Measurements from ENCODE around the gene KCNK17. TPM values are rescaled to one million over a fixed set of nuclear protein-coding genes. Genes with fewer than 3 reads are reported as not detected.

Gene KCNK17, protein sequence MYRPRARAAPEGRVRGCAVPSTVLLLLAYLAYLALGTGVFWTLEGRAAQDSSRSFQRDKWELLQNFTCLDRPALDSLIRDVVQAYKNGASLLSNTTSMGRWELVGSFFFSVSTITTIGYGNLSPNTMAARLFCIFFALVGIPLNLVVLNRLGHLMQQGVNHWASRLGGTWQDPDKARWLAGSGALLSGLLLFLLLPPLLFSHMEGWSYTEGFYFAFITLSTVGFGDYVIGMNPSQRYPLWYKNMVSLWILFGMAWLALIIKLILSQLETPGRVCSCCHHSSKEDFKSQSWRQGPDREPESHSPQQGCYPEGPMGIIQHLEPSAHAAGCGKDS
- 0.41 TPM for total RNA-seq

DNA sequence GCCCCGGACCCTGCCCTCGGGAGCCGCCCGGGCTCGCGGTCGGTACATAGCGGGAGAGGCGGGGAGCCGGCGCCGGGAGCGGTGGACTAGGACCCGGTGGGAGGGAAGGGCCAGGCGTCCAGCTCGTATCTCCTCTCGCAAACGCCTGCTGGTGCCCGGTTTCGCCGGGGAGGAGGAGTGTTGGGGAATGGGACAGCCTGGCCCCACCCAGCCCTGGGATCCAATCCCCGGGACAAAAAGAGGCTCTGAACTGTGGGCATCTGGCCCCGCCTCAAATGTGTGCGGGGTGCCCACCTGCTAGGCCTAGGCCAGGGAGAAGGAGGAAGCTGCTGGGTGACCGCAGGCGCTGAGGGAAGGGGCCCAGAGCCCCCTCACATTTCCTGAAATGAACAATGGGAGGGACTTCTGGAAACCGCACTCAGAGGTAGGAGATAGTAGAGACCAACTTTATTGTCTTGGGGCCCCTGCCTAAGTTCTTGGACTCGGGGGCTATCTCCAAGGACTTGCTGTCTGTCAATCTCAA lies at the start of gene KCNK17:
Gene KCNK17, minus strand, starts transcription at position 147 of the 523 bp plus-strand sequence. Its CDS starts 99 bp downstream, at position 48.
- no peak for DNase-seq (ENCODE audit: low spot score in 2 of 2)
- FAIRE-seq = no peak

DNA sequence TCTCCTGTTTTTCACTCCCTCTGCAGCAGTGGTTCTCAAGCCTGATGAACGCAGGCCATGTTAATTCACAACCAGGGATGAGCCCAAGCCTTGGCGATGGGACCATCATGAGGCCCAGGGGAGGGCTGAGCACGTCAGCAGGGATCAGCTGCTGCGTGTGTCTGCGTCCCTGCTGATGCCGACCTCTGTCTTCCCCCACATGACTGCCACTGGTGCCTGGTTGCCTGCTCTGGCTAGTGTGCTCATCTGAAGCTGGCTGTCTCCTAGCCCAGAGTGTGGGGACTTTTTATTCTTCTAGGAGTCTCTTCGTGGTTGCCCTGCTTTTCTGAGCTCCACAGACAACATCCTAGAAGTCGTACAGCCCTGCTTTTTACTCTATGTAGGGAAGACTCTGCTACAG lies 49.1 kb upstream of the KCNK17 start:
- DNase-seq (ENCODE audit: low spot score in 2 of 2) = no peak
- FAIRE-seq = no peak

DNA sequence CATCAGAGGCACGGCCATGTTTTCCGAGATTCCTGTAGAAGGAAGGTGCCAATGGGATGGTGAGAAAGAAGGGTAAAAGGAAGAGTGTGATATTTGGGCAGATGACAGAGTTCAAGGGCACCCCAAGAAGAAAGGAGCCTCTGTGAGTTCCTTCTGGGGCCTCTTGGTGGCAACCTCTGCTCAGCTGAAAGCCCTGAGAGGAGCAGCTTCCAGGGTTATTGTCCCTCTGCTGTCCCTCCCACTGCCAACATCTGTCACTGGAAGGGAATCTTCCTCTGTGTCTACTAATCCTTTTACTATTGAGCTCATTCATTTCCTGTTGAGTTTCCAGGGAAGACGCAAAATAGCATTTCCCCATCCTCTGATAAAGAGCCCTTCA lies 48.3 kb upstream of the KCNK17 start:
- peak; percentile 46 to 60 for DNase-seq (ENCODE audit: low spot score in 2 of 2)
- no peak for FAIRE-seq

DNA sequence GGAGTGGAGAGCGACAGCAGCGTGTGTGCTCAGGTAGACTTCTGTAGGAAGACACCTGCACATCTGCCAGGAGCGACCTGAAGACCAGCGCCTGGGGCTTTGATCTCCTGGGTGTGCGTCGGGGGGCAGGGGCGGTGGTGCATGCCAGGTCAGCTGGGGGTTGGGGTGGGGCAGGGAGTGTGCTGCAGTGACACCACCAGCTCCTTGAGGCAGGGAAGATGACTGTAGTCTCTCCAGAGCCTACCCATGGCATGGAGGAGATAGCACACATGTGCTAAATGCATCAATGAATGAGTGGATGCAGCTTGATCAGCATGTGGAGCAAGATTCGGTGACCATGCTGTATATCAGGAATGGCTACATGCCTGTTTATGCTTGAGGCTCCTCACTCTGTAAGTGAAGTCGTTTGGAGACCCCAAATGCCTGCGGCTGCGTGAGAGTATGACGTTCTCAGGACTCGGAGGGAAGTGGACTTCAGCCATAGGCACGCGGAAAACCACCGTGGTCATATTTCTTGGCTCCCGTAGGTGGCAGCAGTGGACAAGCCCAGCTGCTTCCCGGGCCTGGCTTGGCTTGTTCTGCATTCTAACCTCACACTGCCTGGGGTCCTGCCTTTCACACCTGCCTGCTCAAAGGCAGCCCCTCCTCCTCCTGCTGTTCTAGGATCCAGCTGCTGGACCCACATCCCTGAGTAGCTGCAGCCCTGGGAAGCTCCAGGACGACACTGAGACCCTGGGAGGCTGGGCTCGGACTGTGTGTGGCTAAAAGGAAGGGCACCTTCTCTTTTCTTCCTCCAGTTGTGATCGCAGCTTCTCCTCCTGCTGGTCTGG lies 47.7 kb upstream of the KCNK17 start:
- DNase-seq (ENCODE audit: low spot score in 2 of 2) (peak; percentile 58 to 80), FAIRE-seq (no peak)

DNA sequence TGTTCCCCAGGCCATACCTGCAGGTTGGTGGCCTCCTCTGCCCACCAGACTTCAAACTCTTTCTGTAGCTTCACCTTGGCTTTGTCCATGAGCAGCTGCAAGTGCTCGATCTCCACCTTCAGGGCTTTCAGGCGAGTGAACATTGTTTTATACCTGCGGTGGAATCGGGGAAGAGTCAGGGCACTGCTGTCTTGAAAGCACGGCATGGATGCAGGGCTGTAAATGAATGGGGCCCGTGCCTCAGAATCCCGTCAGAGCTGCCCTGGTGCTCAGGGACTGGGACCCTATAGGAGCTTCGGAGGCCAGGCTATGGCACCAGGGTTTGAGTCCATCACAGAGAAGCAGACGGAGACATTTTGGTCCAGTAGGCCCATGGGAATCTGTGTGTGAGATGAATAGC lies 46.2 kb upstream of the KCNK17 start:
- FAIRE-seq (no peak), DNase-seq (ENCODE audit: low spot score in 2 of 2) (no peak)

DNA sequence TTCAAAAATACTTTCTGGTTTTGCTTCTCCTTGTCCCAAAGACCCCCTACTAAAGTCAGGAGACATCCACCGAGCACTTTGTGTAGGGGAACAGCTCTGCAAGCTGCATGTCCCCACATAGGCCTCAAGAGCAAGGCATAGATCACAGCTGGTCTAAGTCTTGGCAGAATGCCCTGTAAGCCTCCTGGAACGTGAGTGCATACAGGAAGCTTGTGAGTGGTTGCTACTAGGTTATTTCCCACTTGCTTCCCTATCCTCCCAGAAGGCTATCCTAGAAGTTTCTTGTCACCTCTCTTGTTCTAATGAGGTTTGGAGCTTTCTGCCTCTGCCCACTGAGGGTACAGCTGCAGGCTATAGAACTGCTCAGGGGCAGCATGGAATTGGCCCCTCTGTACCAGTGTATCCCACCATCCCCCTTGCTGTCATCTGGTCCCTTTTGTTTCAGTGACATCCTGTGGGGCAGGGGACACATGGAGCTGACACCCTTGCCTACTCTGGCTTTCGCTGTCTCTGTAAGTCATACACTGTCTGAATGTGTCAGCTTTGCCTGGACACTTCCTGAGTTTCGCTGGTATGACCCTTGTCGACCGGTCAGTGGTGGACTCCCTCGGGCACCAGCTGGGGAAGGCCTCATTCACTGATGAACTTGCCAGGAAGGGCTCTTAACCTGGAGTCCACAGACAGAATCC lies 43.9 kb upstream of the KCNK17 start:
- DNase-seq (ENCODE audit: low spot score in 2 of 2) (no peak), FAIRE-seq (no peak)

DNA sequence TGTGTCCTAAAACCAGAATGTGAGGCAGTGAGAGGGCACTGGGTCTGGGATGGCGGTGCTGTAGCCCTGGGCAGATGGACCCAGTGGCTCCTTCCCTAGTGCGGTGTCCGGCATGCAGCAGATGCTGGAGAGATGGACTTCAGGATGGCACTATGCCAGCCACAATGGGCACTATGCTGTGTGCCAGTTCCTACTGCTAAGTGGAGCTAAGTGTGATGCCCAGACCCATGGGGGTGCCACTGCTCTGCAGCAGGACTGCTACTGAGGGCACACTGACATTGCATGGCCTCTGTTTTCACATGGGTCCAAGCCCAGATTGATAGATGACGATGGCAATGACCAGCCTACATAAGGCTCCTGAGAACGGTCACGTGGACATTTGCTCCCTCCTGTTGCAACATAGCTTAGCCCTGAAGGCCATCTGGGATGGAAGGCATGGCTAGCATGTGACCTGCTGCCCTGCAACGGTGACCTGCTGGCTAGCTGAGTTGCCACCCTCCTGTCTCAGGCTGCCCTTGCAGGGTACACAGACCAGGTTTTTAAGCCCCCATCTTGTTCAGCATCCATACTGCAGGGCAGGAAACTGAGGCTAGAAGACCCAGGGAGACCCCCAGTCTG lies 39.6 kb upstream of the KCNK17 start:
- DNase-seq (ENCODE audit: low spot score in 2 of 2) = no peak
- no peak for FAIRE-seq

DNA sequence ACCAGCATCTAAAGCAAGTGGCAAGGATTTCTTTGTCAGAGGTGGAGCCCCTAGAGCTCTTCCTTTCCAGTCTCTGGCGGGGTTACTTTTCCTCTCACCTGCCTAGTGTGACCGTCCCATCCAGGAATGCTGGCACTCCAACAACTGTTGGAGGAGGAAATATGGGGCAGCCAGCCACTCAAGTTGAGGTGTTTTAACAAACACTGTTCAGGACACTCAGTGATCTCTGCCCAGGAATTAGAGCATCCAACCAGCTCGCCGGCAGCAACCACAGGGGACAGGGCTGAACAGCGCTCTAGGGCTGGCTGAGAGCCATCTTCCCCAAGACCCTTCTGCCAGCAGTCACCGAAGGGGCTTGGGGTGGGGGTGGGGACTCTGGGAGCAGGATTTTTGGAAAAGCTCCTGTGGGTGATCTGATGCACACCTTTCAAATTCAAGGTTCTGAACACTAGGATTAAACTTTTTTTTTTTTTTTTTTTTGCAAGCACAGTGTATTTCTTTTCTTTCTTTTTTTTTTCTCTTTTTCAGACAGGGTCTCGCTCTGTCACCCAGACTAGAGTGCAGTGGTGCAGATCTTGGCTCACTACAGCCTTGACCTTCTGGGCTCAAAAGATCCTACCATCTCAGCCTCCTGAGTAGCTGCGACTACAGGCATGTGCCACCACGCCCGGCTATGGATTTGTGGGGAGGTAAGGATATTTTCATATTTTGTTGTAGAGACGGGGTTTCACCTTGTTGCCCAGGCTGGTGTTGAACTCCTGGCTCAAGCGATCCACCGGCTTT lies 36.7 kb upstream of the KCNK17 start:
- FAIRE-seq = no peak
- no peak for DNase-seq (ENCODE audit: low spot score in 2 of 2)

DNA sequence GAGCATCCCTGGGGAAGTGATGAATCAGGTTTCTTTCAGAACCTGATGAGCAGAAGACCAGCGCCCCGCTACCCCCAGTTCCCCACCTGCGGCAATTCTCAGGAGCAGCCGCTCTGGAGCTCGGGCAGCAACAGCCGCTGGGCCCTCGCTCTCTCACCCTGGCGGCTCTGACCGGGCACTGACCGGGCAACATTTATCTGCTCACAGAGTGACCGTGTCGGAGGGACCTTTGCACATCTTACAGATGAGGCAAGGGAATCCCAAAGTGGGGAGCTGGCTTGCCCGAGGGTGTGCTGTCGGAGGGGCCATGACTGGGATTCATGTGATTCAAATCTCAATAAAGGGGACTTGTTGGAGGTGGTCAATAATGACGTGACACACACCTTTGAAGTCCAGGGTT lies 34.5 kb upstream of the KCNK17 start:
- FAIRE-seq = no peak

DNA sequence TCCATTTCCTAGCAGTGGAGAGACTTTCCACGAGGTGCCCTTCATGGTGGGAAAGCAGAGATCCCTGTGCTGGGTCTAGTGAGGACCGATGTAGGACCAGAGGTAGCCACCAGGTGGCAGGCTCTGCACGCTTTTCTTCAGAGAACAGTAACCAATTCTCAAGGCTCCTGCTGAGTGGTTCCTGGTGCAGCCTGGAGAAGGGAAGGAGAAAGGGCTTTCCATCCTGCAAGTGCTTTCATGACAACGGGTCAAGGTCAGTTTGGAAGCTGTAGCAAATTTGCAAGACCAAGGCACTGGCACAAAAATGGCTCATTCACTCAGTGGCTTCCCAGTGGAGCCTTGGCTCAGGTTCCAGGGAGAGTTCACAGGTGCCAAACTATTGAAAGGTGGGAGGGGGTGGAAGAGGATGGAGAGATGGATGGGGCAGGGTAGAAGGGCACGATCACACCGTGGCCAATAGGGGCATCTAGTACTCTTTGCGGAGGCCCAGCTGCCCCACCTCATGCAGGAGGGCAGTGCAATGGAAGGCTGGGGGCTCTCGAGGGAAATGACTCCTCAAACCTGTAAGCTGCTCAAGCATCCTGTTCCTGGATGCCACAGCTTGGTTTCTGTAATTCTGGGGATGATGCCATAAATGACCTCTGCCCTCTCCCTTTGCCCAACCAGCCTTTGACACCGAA lies 33.8 kb upstream of the KCNK17 start:
- DNase-seq (ENCODE audit: low spot score in 2 of 2) (peak; percentile 67 to 87), FAIRE-seq (no peak)

More for the DNA sequence above, 34.5 kb upstream of the KCNK17 start:
- no peak for DNase-seq (ENCODE audit: low spot score in 2 of 2)

DNA sequence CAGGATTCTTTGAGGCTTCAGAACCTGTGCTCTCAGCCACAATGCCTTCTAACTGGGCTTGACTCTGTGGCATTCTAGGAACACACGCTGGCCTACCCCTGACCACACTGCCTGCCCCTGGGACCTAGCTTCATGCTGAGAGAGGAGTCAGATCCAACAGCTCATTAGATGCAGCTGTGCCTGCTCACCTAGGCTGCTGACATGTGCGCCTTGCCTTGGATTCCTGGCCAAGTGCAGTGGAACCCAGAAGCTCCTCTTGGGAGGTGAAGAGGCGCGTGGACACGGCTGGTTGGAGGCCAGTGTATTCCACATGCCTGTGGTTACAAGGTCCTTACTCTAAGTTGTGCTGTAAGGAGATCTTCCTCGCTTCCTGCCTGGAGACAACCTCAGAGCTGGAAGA lies 33.0 kb upstream of the KCNK17 start:
- FAIRE-seq (no peak), DNase-seq (ENCODE audit: low spot score in 2 of 2) (no peak)

DNA sequence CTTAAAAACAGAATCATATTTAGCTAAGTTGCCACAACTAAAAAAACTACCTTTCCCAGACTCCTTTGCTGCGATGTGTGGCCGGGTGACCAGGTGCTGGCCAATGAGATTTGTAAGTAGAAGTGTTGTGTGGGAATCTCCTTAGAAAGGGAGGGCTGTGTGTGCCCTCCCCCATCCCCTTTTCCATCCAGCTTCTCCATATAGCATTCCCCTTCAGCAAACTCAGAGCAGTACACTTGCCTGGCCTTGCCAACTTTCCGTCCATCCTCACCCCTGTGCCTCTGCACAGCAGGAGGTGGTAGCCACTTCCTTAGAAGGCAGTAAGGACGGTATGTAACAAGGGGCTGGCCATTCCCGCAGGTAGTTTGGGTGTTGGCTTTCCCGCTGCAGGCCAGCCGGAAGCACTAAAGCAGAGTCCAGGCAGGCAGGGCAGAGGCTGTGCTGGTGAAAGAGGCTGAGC lies 30.6 kb upstream of the KCNK17 start:
- DNase-seq (ENCODE audit: low spot score in 2 of 2) (no peak), FAIRE-seq (no peak)

DNA sequence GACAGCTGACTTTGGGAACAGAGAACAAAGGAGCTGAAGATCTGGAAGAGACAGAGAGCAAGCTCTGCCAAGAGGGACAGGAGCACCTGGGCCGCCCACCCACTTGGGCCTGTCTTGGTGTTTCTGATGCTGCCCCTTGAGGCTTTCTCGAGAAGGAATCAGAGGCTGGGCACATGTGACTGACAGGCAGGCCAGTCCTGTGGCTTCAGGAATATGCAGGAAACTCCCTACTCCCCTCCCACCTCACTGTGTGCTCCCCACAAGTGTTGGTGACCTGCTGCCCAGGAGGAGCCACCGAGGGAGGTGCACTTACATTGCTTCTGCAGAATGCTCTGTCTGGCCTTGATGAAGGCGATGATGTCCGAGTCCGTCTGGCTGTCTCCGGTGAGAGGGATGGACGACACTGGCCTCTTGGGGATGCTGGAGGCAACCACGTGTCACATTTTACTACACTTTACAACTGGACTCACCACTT lies 29.2 kb upstream of the KCNK17 start:
- no peak for DNase-seq (ENCODE audit: low spot score in 2 of 2)

DNA sequence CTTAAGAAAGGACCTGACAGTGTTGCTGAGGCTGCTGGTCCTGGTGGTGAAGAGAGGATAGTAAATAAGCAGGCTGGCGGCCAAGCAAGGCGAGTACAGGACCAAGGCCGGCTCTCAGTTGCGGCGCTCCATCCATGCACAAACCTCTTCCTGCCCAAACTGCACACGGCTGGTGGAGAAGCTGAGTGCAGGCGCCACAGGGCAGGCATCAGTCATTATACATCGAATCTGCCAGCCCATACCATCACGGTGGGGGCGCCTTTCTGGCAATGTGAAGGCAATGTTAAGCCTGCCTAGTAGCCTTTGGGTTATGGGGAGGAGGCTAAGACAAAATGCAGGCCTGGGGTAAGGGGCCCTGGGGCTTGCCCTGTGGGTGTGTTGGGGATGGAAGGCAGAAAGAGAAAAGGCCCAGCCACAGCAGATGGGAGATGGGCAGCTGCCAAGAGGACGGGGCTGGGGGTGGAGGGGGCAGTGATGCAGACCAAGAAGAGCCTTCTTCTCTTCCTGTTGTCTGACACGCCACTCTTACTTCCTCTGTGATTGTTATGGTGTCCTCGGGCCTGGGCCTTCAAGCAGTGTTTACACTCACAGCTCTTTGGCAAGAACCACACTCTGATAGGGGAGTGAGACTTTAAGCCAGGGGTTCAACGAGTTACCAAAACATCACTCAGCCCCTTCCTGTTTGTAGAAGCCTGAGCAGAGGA lies 28.6 kb upstream of the KCNK17 start:
- no peak for FAIRE-seq
- DNase-seq (ENCODE audit: low spot score in 2 of 2) = no peak

More for the DNA sequence above, 29.2 kb upstream of the KCNK17 start:
- no peak for FAIRE-seq

DNA sequence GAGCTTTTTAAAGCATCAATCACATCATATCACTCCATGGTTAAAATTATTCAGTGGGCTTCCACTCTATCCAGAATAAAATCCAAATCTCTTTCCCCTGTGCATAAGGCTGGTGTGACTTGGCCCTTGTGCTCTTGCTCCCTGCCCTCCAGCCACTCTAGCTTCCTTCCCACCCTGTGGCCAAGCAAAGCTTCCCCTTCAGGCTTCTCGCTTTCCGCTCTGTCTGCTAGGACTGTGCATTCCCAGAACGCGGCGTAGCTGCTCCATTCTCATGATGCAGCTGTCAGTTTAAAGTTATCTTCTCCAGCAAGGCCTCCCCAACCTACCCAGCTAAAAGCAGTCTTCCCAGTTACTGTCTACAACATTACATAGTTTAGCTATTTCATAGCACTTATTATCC lies 27.7 kb upstream of the KCNK17 start:
- no peak for FAIRE-seq
- no peak for DNase-seq (ENCODE audit: low spot score in 2 of 2)

DNA sequence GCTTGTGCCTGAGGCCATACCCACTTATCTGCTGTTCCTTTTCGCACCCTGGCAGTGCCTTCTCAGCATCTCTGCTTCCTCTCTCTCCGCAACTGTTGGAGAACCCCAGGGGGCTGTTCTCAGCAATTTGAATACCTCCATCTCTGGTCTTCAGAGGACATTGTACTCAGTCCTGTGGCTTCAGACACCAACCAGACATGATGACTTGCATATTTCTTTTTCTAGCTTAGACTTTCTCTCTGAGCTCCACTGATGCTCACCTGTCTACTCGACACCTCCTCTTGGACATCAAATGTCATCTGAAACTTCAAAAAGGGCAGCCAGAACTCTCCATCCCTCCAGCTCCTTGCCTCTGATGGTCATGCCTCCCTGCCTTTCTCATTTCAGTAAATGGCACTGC lies 27.1 kb upstream of the KCNK17 start:
- FAIRE-seq = no peak
- no peak for DNase-seq (ENCODE audit: low spot score in 2 of 2)

DNA sequence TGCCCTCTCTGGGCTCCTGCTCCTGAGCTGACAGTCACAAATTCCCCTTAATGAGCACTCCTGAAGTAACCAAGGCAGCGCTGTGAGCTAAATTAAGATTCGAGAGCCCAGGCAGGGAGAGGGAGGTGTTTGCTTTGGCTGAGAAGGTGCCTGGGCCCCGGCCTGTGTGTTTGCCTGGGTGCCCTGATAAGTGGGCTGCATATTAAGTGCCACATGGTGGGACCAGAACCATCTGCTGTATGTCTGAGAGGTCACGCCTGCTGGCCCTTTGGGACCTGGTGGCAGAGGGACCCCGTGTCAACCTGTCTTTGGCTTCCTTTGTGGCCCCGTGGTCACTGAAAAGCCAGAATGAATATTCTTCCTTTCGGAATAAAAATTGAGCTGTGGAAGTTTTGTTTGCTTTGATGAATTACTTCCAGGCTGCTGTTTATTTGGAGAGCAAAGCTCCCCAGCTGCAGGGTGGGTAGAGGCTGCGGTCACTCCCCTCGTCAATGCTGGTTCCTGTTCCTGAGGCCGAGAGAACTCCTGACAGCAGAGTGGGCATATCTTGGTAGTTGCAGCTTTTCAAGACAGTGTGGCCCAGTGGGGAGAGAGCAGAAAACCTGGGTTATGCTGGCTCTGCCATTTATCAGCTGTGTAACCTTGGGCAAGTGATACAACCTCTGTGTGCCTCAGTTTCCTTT lies 25.8 kb upstream of the KCNK17 start:
- DNase-seq (ENCODE audit: low spot score in 2 of 2) (no peak), FAIRE-seq (no peak)

All from frontal cortex (tissue), 4 donors.